NOMO-1 treated with dmso at 0.1 percent for 144 hours (cell line): Measurements from ENCODE around the gene ANGEL1.

ENCODE experiments used
- DNase-seq: peaks from one replicate; lab custom pipeline; 2025; ENCODE audit not compliant: unreplicated experiment; lab: John Stamatoyannopoulos, UW

The ANGEL1 gene

DNA sequence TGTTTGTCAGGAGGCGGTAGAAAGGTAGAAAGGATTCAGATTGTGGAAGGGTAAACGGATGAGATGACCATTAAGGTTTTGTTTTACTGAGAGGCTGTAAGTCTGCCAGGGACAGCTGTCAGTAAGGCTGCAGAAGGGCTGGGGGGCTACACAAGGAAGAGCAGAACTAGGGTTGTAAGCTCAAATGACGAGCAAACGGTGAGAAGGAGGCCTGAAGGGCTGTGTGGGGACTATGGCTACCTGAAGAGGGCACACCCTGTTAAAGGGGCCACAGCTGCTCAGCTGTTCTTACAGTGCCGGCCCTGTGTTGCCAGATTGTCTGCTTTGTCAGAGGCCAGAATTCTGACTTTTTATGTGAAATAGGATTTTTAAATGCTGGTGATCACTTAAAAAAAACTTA is 32.3 kb downstream of the ANGEL1 start:
- no peak for DNase-seq

DNA sequence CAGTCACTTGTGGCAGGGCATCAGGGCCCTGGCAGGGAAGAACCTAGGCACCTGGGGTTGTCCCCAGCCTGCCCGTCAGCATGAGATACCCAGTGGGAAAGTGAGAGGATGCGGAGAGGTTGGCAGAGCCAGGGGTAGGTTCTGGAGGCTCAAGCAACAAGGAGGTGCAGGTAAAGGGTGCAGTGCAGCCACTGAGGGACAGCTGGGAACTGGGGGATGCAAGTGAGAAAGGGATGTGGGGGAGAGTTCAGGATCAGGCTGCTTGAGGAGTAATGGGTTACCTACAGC is 32.7 kb downstream of the ANGEL1 start:
- no peak for DNase-seq

DNA sequence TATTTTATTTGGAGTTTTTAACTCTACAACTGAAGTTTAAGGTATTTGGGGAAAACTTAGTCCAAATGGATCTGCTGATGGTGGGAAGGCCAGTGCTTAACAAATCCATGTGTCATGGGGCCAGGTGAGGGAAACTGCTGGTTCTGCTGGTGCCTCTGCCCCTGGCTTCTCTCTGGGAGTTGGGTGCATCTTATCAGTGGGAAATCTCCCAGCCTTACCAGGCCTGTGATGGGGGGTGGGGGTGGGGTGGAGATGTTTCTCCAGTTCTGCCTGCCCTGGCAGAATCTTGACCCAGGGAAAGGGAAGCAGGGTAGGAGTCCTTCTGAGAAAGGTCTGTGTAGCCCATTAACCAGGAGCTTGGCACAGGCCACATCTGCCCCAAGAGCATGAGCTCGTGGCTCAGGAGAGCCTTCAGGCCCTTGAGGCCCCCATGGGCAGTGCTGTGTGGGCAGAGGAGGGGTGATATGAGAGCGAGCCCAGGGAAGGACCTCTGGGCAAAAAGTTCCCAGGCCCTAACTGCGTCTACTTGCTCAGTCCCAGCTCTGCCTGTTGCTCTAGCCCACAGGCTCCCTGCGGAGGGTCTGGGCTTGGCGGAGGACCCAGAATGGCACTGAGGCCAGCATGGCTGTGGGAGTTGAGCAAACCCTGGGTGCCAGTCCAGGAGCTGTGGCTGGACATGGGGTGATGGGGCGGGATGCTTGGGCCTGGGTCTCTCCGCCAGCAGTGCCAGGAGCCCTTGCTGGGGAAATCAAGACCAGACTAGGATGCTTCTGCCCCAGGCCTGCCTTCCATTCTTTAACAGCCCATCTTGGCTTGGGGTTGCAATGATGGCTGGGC is 33.2 kb downstream of the ANGEL1 start:
- no peak for DNase-seq

DNA sequence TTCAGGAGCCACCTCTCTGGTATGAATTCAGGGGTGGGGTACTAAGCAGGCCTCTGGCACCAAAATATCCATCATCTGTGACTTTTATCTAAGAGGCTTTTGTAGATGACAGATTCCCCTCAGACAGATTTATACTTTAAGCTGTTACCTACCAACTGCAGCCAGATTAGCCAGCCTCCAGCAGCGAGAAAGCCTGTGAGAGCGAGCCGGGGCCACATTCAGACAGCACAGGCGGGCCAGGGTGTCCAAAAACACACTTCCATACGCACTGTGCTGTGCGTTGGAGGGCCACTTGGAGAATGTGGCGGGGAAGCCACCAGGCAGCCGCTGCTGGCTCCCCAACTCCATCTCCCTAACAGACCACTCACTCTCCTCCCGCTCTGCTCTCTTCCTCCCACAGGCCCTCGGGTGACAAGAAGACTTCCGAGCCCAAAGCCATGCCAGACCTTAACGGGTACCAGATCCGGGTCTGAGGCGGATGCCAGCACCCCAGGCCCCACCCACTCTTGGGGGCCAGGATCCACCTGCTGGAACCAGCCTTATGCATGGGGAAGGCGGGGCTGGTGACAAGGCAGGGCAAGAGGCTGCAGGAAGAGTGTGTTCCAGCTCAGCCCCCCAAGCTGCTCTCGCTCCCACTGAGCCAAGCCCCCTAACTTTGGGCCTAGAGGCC is 34.0 kb downstream of the ANGEL1 start:
- DNase-seq = no peak

DNA sequence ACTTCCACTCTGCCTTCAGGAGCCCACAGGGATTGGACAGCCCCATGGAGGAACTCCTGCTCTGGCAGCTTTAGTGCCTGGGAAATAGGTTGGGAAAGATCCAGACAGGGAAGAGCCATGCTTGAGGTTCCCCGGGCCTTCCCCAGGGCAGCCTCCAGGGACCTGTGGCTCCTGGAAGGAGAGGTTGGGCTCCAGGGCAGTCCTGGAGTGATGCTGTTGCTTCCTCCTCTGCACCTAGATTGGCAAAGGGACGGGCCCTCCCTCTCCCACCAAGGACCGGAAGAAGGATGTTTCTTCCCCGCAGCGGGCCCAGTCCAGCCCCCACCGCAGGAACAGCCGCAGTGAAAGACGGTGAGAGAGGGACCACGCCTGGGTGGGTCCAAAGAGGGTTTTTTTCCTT is 35.0 kb downstream of the ANGEL1 start:
- DNase-seq = no peak

DNA sequence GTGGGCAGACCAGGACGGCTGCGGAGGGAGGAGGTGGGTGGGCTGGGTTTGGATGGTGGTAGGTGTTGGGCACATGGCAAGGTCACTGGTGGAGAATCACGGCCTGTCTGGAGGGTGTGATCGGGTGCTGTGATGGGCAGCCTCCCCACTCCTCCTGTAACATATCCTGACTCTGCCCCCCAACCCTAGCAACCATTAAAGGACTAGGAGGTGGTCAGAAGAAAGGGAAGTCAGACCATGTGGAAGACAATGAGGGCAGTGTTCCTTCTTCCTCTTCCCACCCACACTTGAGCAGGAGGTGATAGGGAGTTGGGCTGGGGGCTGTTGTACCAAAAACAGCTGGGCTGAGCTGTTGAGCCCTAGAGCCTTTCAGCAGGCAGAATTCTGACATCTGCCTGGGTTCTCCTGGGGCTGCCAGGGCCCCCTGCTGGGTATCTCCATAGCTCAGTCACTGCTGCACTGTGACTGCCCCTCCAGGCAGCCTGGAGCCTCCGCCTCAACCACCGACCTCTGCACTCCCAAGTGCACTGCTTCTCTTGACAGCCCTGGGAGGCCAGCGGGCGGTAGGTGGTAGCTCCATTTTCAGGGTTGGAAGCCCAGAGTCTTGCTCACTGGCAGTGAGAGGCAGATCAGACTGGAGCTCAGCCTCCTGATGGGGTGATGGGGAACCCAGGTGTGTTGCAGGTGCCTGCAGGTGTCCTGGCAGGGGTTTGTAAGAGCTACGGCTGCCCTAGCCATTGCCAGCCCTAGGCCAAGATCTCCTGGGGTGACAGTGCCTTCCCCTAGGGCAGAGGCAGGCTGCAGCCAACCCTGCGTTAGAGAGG is 36.0 kb downstream of the ANGEL1 start:
- no peak for DNase-seq

DNA sequence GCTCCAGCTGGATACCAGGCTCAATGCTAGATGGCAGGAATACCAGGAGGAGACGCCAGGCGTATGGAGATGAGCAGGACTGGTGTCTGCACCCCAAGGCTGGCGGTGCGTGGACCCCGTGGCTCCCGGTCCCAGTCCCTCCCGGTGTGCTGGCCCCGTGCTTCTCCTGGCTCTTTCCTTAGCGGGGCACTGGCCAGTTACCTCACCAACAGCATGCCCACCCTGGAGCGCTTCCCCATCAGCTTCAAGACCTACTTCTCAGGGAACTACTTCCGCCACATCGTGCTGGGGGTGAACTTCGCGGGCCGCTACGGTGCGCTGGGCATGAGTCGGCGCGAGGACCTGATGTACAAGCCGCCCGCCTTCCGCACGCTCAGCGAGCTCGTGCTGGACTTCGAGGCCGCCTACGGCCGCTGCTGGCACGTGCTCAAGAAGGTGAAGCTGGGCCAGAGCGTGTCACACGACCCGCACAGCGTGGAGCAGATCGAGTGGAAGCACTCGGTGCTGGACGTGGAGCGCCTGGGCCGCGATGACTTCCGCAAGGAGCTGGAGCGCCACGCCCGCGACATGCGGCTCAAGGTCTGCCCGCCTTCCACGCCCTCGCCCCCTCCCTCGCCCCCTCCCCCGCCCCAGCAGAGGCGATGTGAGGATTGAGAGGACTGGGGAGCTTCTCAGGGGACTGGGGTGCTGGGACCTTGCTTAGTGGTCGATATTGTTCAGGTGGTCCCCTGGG is 36.8 kb downstream of the ANGEL1 start:
- DNase-seq = no peak

DNA sequence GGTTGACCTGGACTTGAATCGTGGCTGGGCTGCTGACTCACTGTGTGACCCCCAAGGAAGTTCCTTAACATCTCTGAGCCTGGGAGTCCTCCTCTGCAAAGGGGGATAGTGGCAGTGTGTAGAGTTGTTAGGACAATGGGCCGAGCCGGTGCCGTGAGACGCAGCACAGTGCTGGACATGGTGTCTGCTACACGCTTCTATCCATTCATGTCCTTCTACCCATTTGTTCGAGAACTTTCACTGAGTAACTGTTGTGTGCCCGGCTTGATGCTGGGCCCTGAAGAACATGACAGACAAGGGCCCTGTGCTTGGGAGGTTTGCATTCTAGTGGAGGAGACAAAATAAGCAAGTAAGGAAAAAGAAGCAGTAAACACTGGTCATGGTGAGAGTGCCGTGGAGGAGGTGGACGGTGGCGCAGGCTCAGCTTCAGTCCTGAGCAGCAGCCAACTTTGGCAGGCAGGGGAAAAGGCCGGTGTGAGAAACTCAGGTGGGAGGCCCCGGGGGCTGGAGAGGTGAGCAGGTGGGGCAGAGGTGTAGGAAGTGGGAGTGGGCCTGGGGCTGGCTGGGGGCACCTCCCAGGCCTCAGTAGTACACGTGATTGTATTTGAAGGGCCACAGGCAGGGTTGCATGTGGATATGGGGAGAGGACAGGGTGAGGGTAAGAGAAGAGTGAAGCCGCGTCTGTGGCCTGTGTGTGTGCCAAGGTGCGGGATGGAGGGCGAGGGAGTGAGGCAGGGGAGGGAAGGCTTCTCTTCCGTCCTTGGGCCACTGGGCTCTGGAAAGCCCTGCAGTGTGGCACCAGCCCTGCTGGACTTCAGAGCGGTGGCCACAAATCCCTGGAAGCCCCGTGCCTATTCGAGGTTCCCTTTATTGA is 37.6 kb downstream of the ANGEL1 start:
- no peak for DNase-seq

DNA sequence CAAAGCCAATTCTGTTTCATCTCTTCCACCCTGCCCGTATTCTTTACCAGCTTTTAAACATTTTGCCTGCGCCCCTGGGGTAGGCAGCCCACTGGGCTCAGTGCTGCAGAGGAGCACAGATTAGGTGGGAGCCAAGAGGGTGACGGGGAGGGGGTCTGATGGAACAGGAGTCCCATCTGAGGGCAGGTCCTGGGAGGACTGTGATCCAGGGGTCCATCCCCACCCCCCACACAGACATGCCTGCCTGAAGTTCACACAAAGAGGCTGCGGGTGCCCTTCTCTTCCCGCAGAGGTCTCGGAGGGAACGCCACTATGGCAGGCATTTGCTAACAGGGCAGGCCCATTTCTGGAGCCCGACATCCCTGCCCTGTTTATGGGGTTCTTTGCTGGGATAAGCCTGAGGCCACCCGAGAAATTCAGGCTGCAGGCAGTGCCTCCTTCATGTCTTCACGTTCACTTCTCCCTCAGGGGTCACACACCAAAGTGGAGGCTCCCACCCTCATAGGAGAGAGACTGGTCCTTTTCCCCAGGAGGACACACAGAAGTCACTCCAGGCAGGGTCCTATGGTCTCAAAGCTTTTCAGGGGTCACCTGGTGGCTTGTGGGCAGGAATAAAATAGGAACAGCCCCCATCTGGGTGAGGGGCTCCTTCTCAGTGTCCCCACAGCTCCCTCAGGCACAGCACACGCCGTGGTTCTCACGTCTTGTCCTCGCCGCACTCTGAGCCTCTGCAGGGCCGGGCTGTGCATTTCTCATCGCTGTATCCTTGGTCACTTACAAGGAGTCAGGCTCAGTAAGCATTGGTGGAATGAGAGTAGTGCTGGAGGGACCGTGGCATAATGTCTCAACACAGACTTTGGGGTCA is 38.5 kb downstream of the ANGEL1 start:
- DNase-seq = no peak

DNA sequence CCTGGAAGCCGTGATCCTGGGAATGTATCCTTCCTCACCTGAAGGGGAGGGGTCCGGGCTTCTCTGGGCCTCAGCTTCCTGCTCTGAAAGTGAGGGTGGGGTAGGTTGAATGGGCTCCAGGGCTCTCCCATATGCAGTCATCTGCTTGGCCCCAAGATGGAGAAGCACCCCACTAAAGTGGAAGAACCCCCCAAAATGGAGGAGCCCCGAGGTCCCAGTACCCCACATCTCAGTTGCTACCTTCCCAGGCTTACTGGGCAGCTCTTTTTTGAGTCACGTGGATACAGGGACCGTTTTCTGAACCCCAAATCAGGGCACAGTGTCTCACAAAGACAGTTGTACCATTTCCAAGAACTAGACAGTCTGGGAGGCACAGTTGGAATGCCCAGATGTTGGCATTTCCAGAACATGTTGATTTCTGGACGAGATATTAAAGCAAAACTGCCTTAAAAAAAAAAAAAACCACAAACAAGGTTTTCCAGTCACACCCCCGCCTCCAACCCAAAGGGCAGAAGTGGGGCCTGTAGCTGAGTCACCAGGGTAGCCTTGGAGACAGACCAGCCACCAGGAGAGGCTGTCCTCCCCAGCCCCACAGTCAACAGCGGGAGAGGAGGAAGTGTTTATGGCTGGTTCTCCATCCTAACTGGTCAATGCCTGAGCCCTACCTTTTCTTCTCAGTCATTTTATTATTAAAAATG is 39.3 kb downstream of the ANGEL1 start:
- peak; percentile 73 for DNase-seq

DNA sequence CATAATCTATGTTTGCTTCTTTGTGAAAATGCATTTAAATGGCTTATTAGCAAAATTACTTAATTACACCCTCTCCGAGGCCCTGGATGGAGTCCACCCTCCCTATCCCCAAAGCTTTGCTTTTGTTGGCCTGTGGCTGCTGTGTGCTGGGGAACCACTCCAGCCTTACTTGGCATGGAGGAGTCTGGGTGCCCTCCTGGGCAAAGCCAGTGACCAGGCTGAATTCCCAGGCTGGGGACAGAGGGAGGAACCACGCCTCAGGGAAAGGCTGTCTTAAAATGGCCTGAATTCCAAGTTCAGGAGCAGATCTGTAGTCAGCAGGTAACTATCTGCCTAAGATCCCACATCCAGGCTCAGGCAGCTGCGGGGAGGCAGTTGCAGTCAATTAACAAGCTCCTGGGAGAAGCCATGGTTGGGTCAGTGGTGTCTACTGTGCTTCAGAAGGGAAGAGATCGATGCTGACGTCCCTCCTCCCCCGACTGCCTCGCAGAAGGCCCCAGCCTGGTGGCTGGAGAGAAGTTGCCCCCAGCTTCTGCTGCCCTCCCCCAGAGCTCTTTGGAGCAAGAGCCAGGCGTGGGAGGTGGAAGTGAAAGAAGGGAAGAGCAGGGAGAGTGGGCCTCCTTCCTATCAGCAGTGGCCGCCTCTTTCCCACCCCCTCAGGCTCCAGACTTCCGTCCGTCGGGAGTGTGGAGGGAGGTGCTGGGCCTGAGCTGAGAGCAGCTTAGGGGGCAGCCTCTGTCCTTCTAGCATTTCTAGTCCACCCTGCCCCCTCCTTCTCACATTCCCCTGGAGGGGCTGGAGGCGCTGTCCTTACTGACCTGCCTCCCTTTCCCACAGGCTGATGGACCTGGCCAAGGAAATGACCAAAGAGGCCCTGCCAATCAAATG is 40.1 kb downstream of the ANGEL1 start:
- no peak for DNase-seq

DNA sequence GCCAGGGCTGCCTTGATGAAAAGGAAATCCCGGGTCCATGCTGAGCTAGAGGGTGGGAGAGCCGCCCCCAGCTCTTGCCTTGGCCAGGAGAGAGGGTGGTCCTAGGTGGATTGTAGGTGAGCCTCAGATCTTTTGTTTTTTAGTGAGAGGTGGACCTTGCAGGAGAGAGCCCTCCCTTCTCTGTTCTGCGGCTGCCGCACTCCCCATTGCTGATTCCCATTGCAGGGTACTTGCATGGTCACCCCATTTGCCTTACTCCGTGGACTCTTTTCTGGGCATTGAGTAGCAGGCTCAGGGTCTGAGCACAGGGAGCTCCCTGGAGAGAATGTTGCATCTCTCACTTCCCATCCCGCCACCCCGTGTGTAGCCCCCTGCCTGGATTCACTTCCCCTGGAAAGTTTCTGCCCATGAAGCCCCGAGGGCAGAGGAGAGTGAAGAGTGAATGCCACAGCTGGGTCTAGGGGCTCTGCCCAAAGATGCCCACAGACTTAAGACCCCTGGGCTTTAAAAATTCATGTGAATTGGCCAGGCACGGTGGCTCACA is 41.2 kb downstream of the ANGEL1 start:
- DNase-seq = no peak

DNA sequence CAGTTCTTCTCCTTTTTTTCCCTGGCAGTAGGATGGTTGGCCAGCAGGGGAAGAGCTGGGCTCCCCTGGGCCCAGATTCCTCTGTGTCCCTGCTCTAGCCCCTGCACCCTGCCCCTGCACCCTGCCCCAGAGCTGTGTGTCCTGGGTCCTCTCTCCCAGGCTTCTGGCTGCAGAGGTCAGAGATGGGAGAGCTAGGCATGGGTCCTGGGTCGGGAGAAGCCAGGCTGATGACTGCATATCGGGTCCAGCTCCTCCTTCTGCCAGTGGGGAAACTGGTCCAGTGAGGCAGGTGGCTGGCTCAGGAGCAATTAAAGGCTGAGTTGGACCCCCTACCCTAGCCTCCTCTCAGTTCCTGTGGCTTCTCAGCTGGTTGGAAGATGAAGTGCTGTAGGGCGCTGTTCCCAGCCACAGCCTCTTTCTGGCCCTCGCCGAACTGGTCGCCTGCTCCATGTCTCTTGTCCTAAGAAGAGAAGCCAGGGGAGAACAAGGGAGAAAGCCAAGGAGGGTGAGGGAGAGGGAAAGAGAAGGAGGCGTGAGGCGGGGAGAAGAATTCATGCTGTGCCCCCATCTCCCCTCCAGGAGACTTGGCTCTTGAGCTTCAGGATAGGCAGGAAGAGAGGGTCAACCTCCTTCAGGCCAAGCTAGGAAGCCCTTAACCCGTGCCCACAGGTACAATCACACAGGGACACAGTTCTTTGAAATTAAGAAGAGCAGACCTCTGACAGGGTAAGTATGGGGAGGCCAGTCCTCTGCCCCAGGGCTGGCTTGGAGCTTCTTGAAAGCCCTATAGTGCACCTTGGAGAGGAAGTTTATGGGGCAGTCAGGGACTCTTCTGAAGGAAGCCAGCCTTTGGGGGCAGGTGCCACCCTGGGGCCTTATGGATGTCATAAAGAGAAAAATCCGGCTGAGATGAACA is 41.9 kb downstream of the ANGEL1 start:
- no peak for DNase-seq

DNA sequence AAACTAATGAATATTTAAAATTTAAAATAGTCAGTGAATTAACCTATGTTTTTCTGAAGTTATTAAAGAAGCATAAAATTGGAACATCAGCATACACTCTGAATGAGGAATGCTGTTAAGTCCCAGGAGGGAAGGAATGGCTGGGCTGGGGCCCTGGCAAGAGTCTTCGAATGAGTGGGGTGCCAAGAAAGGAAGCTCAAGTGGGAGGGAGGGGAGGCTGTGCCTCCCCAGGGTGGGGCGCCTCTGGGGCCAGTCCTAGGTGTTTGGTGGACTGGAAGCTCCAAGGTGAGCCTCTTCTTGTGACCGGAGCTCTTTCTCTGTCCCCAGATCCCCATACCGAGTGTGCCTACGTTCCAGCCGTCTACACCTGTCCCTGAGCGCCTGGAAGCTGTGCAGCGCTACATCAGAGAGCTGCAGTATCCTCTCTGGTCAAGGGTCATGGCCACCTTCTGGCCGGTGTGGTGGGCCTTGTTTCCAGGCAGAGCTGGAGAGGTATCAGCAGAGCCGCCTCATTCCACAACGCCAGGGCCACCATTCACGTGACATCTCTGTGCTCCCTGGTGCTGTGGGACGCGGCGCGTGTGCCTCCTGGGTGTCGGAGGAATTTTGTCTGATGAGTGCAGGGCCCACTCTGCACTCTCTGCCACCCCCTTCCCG is 42.9 kb downstream of the ANGEL1 start:
- DNase-seq = no peak

DNA sequence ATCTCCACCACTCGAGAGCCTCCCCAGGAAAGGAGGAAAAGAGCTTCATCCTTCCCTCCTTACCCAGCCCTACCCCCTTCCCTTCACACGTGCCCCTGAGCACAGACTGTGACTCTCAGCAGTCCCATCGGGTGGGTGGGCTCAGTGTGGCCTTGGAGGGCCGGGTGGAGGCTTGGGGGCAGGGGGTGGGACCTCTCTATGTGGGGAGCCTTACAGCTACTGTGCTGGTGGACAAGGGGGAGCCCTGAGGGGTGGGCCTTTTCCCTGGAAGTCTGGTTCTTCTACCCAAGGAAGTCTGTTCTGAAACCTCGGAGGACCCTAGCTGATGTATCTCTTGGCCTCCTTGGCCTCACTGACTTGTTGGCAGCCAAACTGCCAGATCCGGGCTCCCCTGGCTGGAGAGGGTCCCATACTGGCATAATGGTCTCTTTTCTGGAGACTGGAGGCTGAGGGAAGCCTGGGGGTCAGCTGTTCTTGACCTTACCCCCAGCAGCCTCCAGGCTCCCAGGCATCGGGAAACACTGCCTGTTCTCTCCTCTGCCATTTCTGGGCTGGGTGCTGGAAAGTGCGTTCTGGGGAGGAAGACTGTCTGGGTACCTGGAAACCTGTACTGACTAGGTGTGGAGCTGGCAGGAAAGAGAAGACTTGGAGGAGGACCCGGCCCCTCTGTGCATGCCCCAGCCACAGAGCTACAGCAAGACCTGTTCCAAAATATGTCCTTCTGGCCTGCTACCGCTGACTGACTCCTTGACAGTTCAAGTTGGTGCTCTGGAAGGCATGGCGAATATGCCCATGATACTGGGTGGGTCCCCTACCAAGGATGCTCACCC is 43.8 kb downstream of the ANGEL1 start:
- no peak for DNase-seq
